ENCODE measurements around the gene NEDD8. TPM values are rescaled to one million over a fixed set of nuclear protein-coding genes. Genes with fewer than 3 reads are reported as not detected.

The NEDD8 gene
- total RNA-seq, 1 donor from 2014 or later, result 191 TPM

- H3K27ac Mint-ChIP-seq (ENCODE audit: unreplicated experiment), result no peak overlapping the region
- H3K27me3 Mint-ChIP-seq (ENCODE audit: low read depth), result peaks cover 3% of the 10 kb centered on the region
- peaks cover 43% of the 10 kb centered on the region for H3K4me1 Mint-ChIP-seq
- H3K36me3 Mint-ChIP-seq (ENCODE audit: low read depth), result peaks cover 15% of the 10 kb centered on the region
- peak overlapping the region; percentile 49 for H3K4me3 Mint-ChIP-seq
- TF ChIP-seq CTCF (conservative IDR thresholded peaks at IDR 0.05), result no peak
- no peak for DNase-seq (ENCODE audit: low read depth, low spot score)
- no peaks in the 10 kb centered on the region for H3K9me3 Mint-ChIP-seq
Observed at GRCh38 chr14:24190416-24190815, 41.8 kb downstream of the NEDD8 start.

GRCh38 chr14:24189460-24189859, 42.7 kb downstream of the NEDD8 start:
- DNase-seq (ENCODE audit: low read depth, low spot score), result no peak
- H3K9me3 Mint-ChIP-seq, result no peaks in the 10 kb centered on the region
- H3K4me1 Mint-ChIP-seq, result peaks cover 37% of the 10 kb centered on the region
- H3K36me3 Mint-ChIP-seq (ENCODE audit: low read depth), result peaks cover 15% of the 10 kb centered on the region
- H3K27ac Mint-ChIP-seq (ENCODE audit: unreplicated experiment), result peak overlapping the region; percentile 9
- peak overlapping the region; percentile 98 for H3K4me3 Mint-ChIP-seq
- no peak for TF ChIP-seq CTCF (conservative IDR thresholded peaks at IDR 0.05)
- peaks cover 3% of the 10 kb centered on the region for H3K27me3 Mint-ChIP-seq (ENCODE audit: low read depth)

GRCh38 chr14:24189059-24189375, 43.1 kb downstream of the NEDD8 start:
- no peak for DNase-seq (ENCODE audit: low read depth, low spot score)
- peaks cover 14% of the 10 kb centered on the region for H3K36me3 Mint-ChIP-seq (ENCODE audit: low read depth)
- no peaks in the 10 kb centered on the region for H3K9me3 Mint-ChIP-seq

GRCh38 chr14:24188251-24189058, 43.7 kb downstream of the NEDD8 start, which contains the start of gene IPO4:
IPO4 (minus strand) TSS chr14:24188816; CDS start chr14:24188787, 29 bp downstream.
- peak within 1 kb of the TSS; percentile 92 for H3K27ac Mint-ChIP-seq (ENCODE audit: unreplicated experiment)
- peaks cover 30% of the 10 kb centered on the region for H3K4me1 Mint-ChIP-seq
- peak within 1 kb of the TSS; percentile 98 for H3K4me3 Mint-ChIP-seq
- peaks cover 13% of the 10 kb centered on the region for H3K36me3 Mint-ChIP-seq (ENCODE audit: low read depth)
- no peak for TF ChIP-seq CTCF (conservative IDR thresholded peaks at IDR 0.05)
- no peaks in the 10 kb centered on the region for H3K9me3 Mint-ChIP-seq
- peak; percentile 86 for DNase-seq (ENCODE audit: low read depth, low spot score)
- H3K27me3 Mint-ChIP-seq (ENCODE audit: low read depth), result peaks cover 3% of the 10 kb centered on the region

More at GRCh38 chr14:24189059-24189375, 43.1 kb downstream of the NEDD8 start:
- H3K27ac Mint-ChIP-seq (ENCODE audit: unreplicated experiment), result peak overlapping the region; percentile 92
- H3K27me3 Mint-ChIP-seq (ENCODE audit: low read depth), result peaks cover 3% of the 10 kb centered on the region
- H3K4me3 Mint-ChIP-seq, result peak overlapping the region; percentile 98
- TF ChIP-seq CTCF (conservative IDR thresholded peaks at IDR 0.05), result no peak
- peaks cover 33% of the 10 kb centered on the region for H3K4me1 Mint-ChIP-seq

GRCh38 chr14:24187539-24187915, 44.6 kb downstream of the NEDD8 start:
- DNase-seq (ENCODE audit: low read depth, low spot score), result no peak
- Mint-ChIP-seq H3K9me3 (no peaks in the 10 kb centered on the region), H3K36me3 (ENCODE audit: low read depth) (peaks cover 8% of the 10 kb centered on the region), H3K27me3 (ENCODE audit: low read depth) (peaks cover 3% of the 10 kb centered on the region), H3K4me3 (peak overlapping the region; percentile 98), H3K4me1 (peaks cover 29% of the 10 kb centered on the region), H3K27ac (ENCODE audit: unreplicated experiment) (peak overlapping the region; percentile 52)
- TF ChIP-seq CTCF (conservative IDR thresholded peaks at IDR 0.05), result no peak
